ENCODE results near the gene CD34. TPM values are rescaled to one million over a fixed set of nuclear protein-coding genes. Genes with fewer than 3 reads are reported as not detected.

CD34 gene
- polyA plus RNA-seq, 1 donor from 2014 or later: not detected

- no peaks in the 10 kb centered on the region for H3K27me3 ChIP-seq (ENCODE audit: insufficient read depth, low read depth, low read length)
- no peaks in the 10 kb centered on the region for H3F3A ChIP-seq (ENCODE audit: insufficient read depth, low read length, poor library complexity, severe bottlenecking)
- H3K79me2 ChIP-seq (replicated peaks; ENCODE audit: insufficient read depth, low read length): peaks cover 2% of the 10 kb centered on the region
- H3K27ac ChIP-seq (ENCODE audit: low read length): no peak overlapping the region
- no peaks in the 10 kb centered on the region for H3K9me2 ChIP-seq (ENCODE audit: insufficient read depth, low read length)
- H3K4me2 ChIP-seq (ENCODE audit: low read length): no peak overlapping the region
- no peaks in the 10 kb centered on the region for H3K36me3 ChIP-seq (ENCODE audit: insufficient read depth, low read length)
- TF ChIP-seq EP300 (conservative IDR thresholded peaks at IDR 0.05; ENCODE audit: poor library complexity, severe bottlenecking) (no peak), MXI1 (conservative IDR thresholded peaks at IDR 0.05; ENCODE audit: poor library complexity, severe bottlenecking) (no peak), EZH2 (IDR thresholded peaks at IDR 0.05; ENCODE audit: borderline replicate concordance, insufficient read depth, low read length, poor library complexity, severe bottlenecking) (no peak), CTCF (IDR thresholded peaks at IDR 0.05; ENCODE audit: poor library complexity, severe bottlenecking) (no peak), SMC3 (conservative IDR thresholded peaks at IDR 0.05; ENCODE audit: poor library complexity) (no peak), TAF1 (IDR thresholded peaks at IDR 0.05; ENCODE audit: low read depth) (no peak), RAD21 (conservative IDR thresholded peaks at IDR 0.05) (no peak), POLR2AphosphoS5 (IDR thresholded peaks at IDR 0.05) (no peak), REST (IDR thresholded peaks at IDR 0.05; ENCODE audit: borderline replicate concordance) (no peak)
- H3K9ac ChIP-seq (ENCODE audit: low read length): no peak overlapping the region
- no peak overlapping the region for H3K4me3 ChIP-seq (ENCODE audit: low read length)
- H4K20me1 ChIP-seq (ENCODE audit: insufficient read depth): no peaks in the 10 kb centered on the region
- no peaks in the 10 kb centered on the region for H3K9me3 ChIP-seq (ENCODE audit: low read length)
- H2AFZ ChIP-seq (ENCODE audit: low read depth, low read length): no peak overlapping the region
Observed at GRCh38 chr1:207858281-207858680, 52.6 kb downstream of the CD34 start.

GRCh38 chr1:207857447-207857846, 53.5 kb downstream of the CD34 start:
- TF ChIP-seq POLR2AphosphoS5 (IDR thresholded peaks at IDR 0.05): no peak
- TF ChIP-seq SMC3 (conservative IDR thresholded peaks at IDR 0.05; ENCODE audit: poor library complexity): no peak
- no peak for TF ChIP-seq CTCF (IDR thresholded peaks at IDR 0.05; ENCODE audit: poor library complexity, severe bottlenecking)
- TF ChIP-seq EZH2 (IDR thresholded peaks at IDR 0.05; ENCODE audit: borderline replicate concordance, insufficient read depth, low read length, poor library complexity, severe bottlenecking): no peak
- no peak for TF ChIP-seq REST (IDR thresholded peaks at IDR 0.05; ENCODE audit: borderline replicate concordance)
- TF ChIP-seq TAF1 (IDR thresholded peaks at IDR 0.05; ENCODE audit: low read depth): no peak
- TF ChIP-seq MXI1 (conservative IDR thresholded peaks at IDR 0.05; ENCODE audit: poor library complexity, severe bottlenecking): no peak
- no peak for TF ChIP-seq EP300 (conservative IDR thresholded peaks at IDR 0.05; ENCODE audit: poor library complexity, severe bottlenecking)
- no peak for TF ChIP-seq RAD21 (conservative IDR thresholded peaks at IDR 0.05)
- Histone ChIP-seq H3K27me3 (ENCODE audit: insufficient read depth, low read depth, low read length) (no peaks in the 10 kb centered on the region), H3K9ac (ENCODE audit: low read length) (no peak overlapping the region), H2AFZ (ENCODE audit: low read depth, low read length) (no peak overlapping the region), H3K79me2 (replicated peaks; ENCODE audit: insufficient read depth, low read length) (peaks cover 2% of the 10 kb centered on the region), H3K36me3 (ENCODE audit: insufficient read depth, low read length) (no peaks in the 10 kb centered on the region), H3K9me3 (ENCODE audit: low read length) (no peaks in the 10 kb centered on the region), H3F3A (ENCODE audit: insufficient read depth, low read length, poor library complexity, severe bottlenecking) (no peaks in the 10 kb centered on the region), H4K20me1 (ENCODE audit: insufficient read depth) (no peaks in the 10 kb centered on the region), H3K9me2 (ENCODE audit: insufficient read depth, low read length) (no peaks in the 10 kb centered on the region), H3K27ac (ENCODE audit: low read length) (no peak overlapping the region), H3K4me2 (ENCODE audit: low read length) (no peak overlapping the region), H3K4me3 (ENCODE audit: low read length) (no peak overlapping the region)

All from neural cell (in vitro differentiated cells).